ENCODE results near the gene AMMECR1. TPM values are rescaled to one million over a fixed set of nuclear protein-coding genes. Genes with fewer than 3 reads are reported as not detected.

Gene AMMECR1
- total and polyA plus RNA-seq, 2 of the 13 experiments (the other 11 are each of a cell fraction or from before 2014, with no cell fraction given) = 3.1 to 7.5 TPM

DNA sequence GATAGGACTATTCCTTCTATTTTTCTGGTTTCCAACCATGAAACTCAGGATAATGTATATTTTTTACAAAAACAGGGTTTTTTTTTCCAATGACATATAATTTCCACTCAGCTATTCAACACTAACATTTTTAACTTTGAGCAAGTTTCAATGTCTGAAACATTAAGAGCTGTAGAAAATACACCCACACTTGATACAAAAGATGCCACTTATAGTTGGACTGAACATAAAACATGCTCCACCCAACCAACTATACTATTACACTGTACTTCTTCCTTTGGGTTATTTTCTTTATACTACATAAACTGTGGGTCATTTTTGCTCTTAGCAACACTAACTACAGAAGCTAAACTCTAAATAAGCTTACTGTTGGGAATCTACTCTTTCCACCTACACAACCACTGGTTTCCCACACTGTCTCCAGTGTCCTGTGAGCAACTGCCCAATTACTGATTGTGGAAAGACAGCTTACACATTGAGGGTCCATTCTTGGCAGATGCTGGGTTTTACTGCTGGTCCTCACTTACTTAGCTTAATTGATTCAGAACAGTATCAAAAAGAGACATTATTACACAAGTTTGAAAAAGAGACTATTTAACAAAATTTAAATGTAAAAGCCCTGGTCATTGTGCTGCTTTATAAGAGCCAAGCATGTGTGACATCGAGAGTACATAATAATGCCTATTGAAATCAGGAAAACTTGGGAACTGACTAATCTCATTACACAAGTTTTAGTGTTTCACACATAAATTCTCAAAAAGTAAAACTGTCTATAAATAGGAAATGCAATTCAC, 6.3 kb downstream of the AMMECR1 start:
- no peaks in the 10 kb centered on the region for H3K9me3 ChIP-seq (ENCODE audit: low read length)
- H3K27ac ChIP-seq (ENCODE audit: extremely low read length, insufficient read depth, low read length) = no peak overlapping the region
- in situ Hi-C loops (cut with HindIII; ENCODE audit: extremely low pct_ligation_motif_present, low pct_unique_long_range_greater_than_20kb) (no loop called here), intact Hi-C loops (cut with micrococcal nuclease; ENCODE audit: unreplicated experiment) (no loop called here)
- no peak overlapping the region for H3K4me3 ChIP-seq (replicated peaks in 1 of 3; ENCODE audit: insufficient read depth in 1 of 3, low read depth in 2 of 3, low read length in 3 of 3)
- DNase-seq (ENCODE audit: low spot score) = no peak
- no peak for TF ChIP-seq ARNT (IDR thresholded peaks at IDR 0.05)
- no peak for TF ChIP-seq ZNF720 (CRISPR knock-in tag; IDR thresholded peaks at IDR 0.05)
- TF ChIP-seq, protein P1, sequence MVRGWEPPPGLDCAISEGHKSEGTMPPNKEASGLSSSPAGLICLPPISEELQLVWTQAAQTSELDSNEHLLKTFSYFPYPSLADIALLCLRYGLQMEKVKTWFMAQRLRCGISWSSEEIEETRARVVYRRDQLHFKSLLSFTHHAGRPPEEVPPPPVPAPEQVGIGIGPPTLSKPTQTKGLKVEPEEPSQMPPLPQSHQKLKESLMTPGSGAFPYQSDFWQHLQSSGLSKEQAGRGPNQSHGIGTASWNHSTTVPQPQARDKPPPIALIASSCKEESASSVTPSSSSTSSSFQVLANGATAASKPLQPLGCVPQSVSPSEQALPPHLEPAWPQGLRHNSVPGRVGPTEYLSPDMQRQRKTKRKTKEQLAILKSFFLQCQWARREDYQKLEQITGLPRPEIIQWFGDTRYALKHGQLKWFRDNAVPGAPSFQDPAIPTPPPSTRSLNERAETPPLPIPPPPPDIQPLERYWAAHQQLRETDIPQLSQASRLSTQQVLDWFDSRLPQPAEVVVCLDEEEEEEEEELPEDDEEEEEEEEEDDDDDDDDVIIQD (CRISPR knock-in tag; IDR thresholded peaks at IDR 0.05; ENCODE audit: low read depth) = no peak
- TF ChIP-seq PPARG (CRISPR knock-in tag; conservative IDR thresholded peaks at IDR 0.05) = no peak
- no peak for TF ChIP-seq ZNF772 (CRISPR knock-in tag; IDR thresholded peaks at IDR 0.05)
- FAIRE-seq = no peak
- CTCF ChIA-PET (ENCODE audit: low intra/inter-chr PET ratio, low total read pairs) = no interaction called here
- H3K79me2 ChIP-seq (ENCODE audit: insufficient read depth, low read length) = peaks cover 14% of the 10 kb centered on the region
- no peak for ATAC-seq
- peaks cover 14% of the 10 kb centered on the region; the same call in 1 of the 2 replicates for H3K4me1 ChIP-seq (ENCODE audit: insufficient read depth, low read length)
- H3K27me3 ChIP-seq (ENCODE audit: control insufficient read depth in 1 of 2, insufficient read depth in 2 of 2, low read length in 2 of 2) = no peaks in the 10 kb centered on the region
- no TSS peak for BruUV-seq (replicated peaks)
- no peak overlapping the region for H3K4me2 ChIP-seq (ENCODE audit: low read depth, low read length)
- POLR2A ChIA-PET = no interaction called here
- 100% methylated on average over 1 of the region's 1 CpG for WGBS (ENCODE audit: low lambda C conversion rate)
- H2AFZ ChIP-seq (ENCODE audit: low read length) = no peak overlapping the region
- no peak overlapping the region for H3K9ac ChIP-seq (ENCODE audit: insufficient read depth, low read depth, low read length)
- no peaks in the 10 kb centered on the region for H4K20me1 ChIP-seq (ENCODE audit: insufficient read depth, low read length)
- H3K36me3 ChIP-seq (replicated peaks in 1 of 2; ENCODE audit: control insufficient read depth in 1 of 2, insufficient read depth in 2 of 2, low read length in 2 of 2) = no peaks in the 10 kb centered on the region

- ATAC-seq (no peak), DNase-seq (ENCODE audit: low spot score) (no peak), FAIRE-seq (no peak)
- TF ChIP-seq ZBTB1 (CRISPR knock-in tag; IDR thresholded peaks at IDR 0.05; ENCODE audit: borderline replicate concordance) (no peak), HINFP (CRISPR knock-in tag; IDR thresholded peaks at IDR 0.05; ENCODE audit: low read depth) (no peak), ZFAT (CRISPR knock-in tag; conservative IDR thresholded peaks at IDR 0.05) (no peak), HMG20B (CRISPR knock-in tag; conservative IDR thresholded peaks at IDR 0.05) (no peak), ZNF468 (CRISPR knock-in tag; IDR thresholded peaks at IDR 0.05) (no peak), PAX8 (CRISPR knock-in tag; IDR thresholded peaks at IDR 0.05; ENCODE audit: borderline replicate concordance) (no peak), EED (CRISPR knock-in tag; IDR thresholded peaks at IDR 0.05) (no peak), TRAFD1 (CRISPR knock-in tag; IDR thresholded peaks at IDR 0.05; ENCODE audit: borderline replicate concordance) (no peak)
- Histone ChIP-seq H3K27me3 (ENCODE audit: control insufficient read depth in 1 of 2, insufficient read depth in 2 of 2, low read length in 2 of 2) (no peaks in the 10 kb centered on the region), H3K79me2 (ENCODE audit: insufficient read depth, low read length) (peaks cover 8% of the 10 kb centered on the region), H3K9ac (ENCODE audit: insufficient read depth, low read depth, low read length) (no peak overlapping the region), H3K27ac (ENCODE audit: extremely low read length, insufficient read depth, low read length) (no peak overlapping the region), H3K9me3 (ENCODE audit: low read length) (no peaks in the 10 kb centered on the region), H3K4me2 (ENCODE audit: low read depth, low read length) (no peak overlapping the region), H3K36me3 (replicated peaks in 1 of 2; ENCODE audit: control insufficient read depth in 1 of 2, insufficient read depth in 2 of 2, low read length in 2 of 2) (no peaks in the 10 kb centered on the region), H3K4me3 (replicated peaks in 1 of 3; ENCODE audit: insufficient read depth in 1 of 3, low read depth in 2 of 3, low read length in 3 of 3) (no peak overlapping the region), H4K20me1 (ENCODE audit: insufficient read depth, low read length) (no peaks in the 10 kb centered on the region), H3K4me1 (ENCODE audit: insufficient read depth, low read length) (peaks cover 14% of the 10 kb centered on the region; the same call in 1 of the 2 replicates), H2AFZ (ENCODE audit: low read length) (no peak overlapping the region)
- 83% methylated on average over 1 of the region's 1 CpG for WGBS (ENCODE audit: low lambda C conversion rate)
- CTCF ChIA-PET (ENCODE audit: low intra/inter-chr PET ratio, low total read pairs) = no interaction called here
- in situ Hi-C loops (cut with HindIII; ENCODE audit: extremely low pct_ligation_motif_present, low pct_unique_long_range_greater_than_20kb) = no loop called here
- POLR2A ChIA-PET = no interaction called here
- no TSS peak for BruUV-seq (replicated peaks)
- intact Hi-C loops (cut with micrococcal nuclease; ENCODE audit: unreplicated experiment) = no loop called here
Observed at GRCh38 chrX:110310896-110311295, 7.0 kb downstream of the AMMECR1 start.

Data from HepG2 (cell line).